ENCODE measurements around the gene TMEM131.

GRCh38 chr2:97995026-97995733 lies 568 bp downstream of the TMEM131 start:
- TF ChIP-seq CTCF (conservative IDR thresholded peaks at IDR 0.05; ENCODE audit: low read depth in 2 of 2), result no peak
- TF ChIP-seq CREB1 (CRISPR knock-in tag; IDR thresholded peaks at IDR 0.05; ENCODE audit: low read depth), result no peak
- no peak for TF ChIP-seq REST (IDR thresholded peaks at IDR 0.05; ENCODE audit: unreplicated experiment)
